Calu3 (cell line): ENCODE measurements around the gene PPP1CA. TPM values are rescaled to one million over a fixed set of nuclear protein-coding genes. Genes with fewer than 3 reads are reported as not detected.

Experiments used
- BruUV-seq: library from RNA; stranded (reverse); fragments of 400-500 nt; replicated peaks from 2 replicates; lab custom pipeline; 2021; lab: Mats Ljungman, UMichigan
- CTCF ChIA-PET: fragments of 300-600 bp; sonication (Branson Sonifier 250); formaldehyde crosslinking; loops from one replicate; lab custom pipeline; 2022; ENCODE audit warnings: antibody characterized with exemption; lab: Charles Lee
- DNase-seq: peaks from one replicate; pipeline ENCODE4 v3.0.0; 2022
- H3K27ac Mint-ChIP-seq: one replicate; pipeline ENCODE4 v1.8.0; 2022; ENCODE audit warnings: mixed read lengths; ENCODE audit not compliant: unreplicated experiment
- H3K27me3 Mint-ChIP-seq: one replicate; pipeline ENCODE4 v1.8.0; 2022; ENCODE audit warnings: mixed read lengths; ENCODE audit not compliant: unreplicated experiment
- H3K36me3 Mint-ChIP-seq: one replicate; pipeline ENCODE4 v1.8.0; 2022; ENCODE audit warnings: mild to moderate bottlenecking, moderate library complexity, mixed read lengths; ENCODE audit not compliant: insufficient read depth, unreplicated experiment
- H3K4me1 Mint-ChIP-seq: one replicate; pipeline ENCODE4 v1.8.0; 2022; ENCODE audit warnings: mild to moderate bottlenecking, low read depth, mixed read lengths; ENCODE audit not compliant: unreplicated experiment
- H3K4me3 Mint-ChIP-seq: one replicate; pipeline ENCODE4 v1.8.0; 2022; ENCODE audit warnings: mild to moderate bottlenecking, low read depth, moderate library complexity, mixed read lengths; ENCODE audit not compliant: unreplicated experiment
- H3K9me3 Mint-ChIP-seq: one replicate; pipeline ENCODE4 v1.8.0; 2022; ENCODE audit warnings: low read depth, mixed read lengths; ENCODE audit not compliant: unreplicated experiment
- intact Hi-C: fragments of 100-400 bp; cut with micrococcal nuclease; formaldehyde crosslinking; loops from one replicate; pipeline ENCODE4 v1.10.0; 2022; ENCODE audit not compliant: unreplicated experiment
- total RNA-seq: library from RNA; stranded (reverse); gene quantifications from 2 replicates; pipeline ENCODE4 v1.2.3, GENCODE V29; 2022
- TF ChIP-seq, protein P1 (sequence below): fragments of 200-600 bp; IDR thresholded peaks from one replicate; pipeline ENCODE4 v1.8.0; 2022; ENCODE audit warnings: antibody characterized with exemption; ENCODE audit not compliant: unreplicated experiment

Gene PPP1CA
- total RNA-seq, 1 experiment from 2014 or later = 180 TPM

- H3K4me3 Mint-ChIP-seq = no peak overlapping the region
- H3K36me3 Mint-ChIP-seq = peaks cover 44% of the 10 kb centered on the region
- BruUV-seq = no TSS peak
- TF ChIP-seq, protein P1, sequence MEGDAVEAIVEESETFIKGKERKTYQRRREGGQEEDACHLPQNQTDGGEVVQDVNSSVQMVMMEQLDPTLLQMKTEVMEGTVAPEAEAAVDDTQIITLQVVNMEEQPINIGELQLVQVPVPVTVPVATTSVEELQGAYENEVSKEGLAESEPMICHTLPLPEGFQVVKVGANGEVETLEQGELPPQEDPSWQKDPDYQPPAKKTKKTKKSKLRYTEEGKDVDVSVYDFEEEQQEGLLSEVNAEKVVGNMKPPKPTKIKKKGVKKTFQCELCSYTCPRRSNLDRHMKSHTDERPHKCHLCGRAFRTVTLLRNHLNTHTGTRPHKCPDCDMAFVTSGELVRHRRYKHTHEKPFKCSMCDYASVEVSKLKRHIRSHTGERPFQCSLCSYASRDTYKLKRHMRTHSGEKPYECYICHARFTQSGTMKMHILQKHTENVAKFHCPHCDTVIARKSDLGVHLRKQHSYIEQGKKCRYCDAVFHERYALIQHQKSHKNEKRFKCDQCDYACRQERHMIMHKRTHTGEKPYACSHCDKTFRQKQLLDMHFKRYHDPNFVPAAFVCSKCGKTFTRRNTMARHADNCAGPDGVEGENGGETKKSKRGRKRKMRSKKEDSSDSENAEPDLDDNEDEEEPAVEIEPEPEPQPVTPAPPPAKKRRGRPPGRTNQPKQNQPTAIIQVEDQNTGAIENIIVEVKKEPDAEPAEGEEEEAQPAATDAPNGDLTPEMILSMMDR = no peak
- no peaks in the 10 kb centered on the region for H3K9me3 Mint-ChIP-seq
- CTCF ChIA-PET = interaction anchor here (0.6 kb wide), 2 partner anchors 10 to 41 kb away, joined by 4 to 6 read pairs; no protein-coding TSS in a partner anchor
- no peaks in the 10 kb centered on the region for H3K27me3 Mint-ChIP-seq
- no peak for DNase-seq
- peaks cover 57% of the 10 kb centered on the region for H3K4me1 Mint-ChIP-seq
- intact Hi-C loops = loop anchor here (5.0 kb wide), 1 partner anchor 33 kb away; no protein-coding TSS in a partner anchor
- H3K27ac Mint-ChIP-seq = peak overlapping the region; percentile 45
Measured at GRCh38 chr11:67349036-67349435, 52.6 kb downstream of the PPP1CA start.

Other genes with a start within 250 kb of the PPP1CA start
- gene GRK2, start 135.4 kb downstream of the PPP1CA start, total RNA-seq = 69.8 and 71.3 TPM in 2 replicates
- gene ANKRD13D, start 112.6 kb downstream of the PPP1CA start, total RNA-seq = 50.8 and 58.5 TPM in 2 replicates
- gene SSH3, start 98.3 kb downstream of the PPP1CA start, total RNA-seq = 73.0 and 84.3 TPM in 2 replicates
- 95.1 and 119 TPM in 2 replicates for gene POLD4, start 48.3 kb downstream of the PPP1CA start, total RNA-seq
- gene CLCF1, start 28.3 kb downstream of the PPP1CA start, total RNA-seq = 7.1 and 7.5 TPM in 2 replicates
- 26.9 and 38.6 TPM in 2 replicates for gene RAD9A, start 9.9 kb downstream of the PPP1CA start, total RNA-seq
- not detected in 2 replicates for gene TBC1D10C, start 2.2 kb upstream of the PPP1CA start, total RNA-seq
- 0.10 TPM in 1 of 2 replicates, not detected in the other for gene CARNS1, start 13.8 kb upstream of the PPP1CA start, total RNA-seq
- 44.3 and 47.5 TPM in 2 replicates for gene RPS6KB2, start 26.6 kb upstream of the PPP1CA start, total RNA-seq
- gene PTPRCAP, start 35.8 kb upstream of the PPP1CA start, total RNA-seq = 0.51 and 1.3 TPM in 2 replicates
- gene CORO1B, start 41.6 kb upstream of the PPP1CA start, total RNA-seq = 103 and 116 TPM in 2 replicates
- gene GPR152, start 50.9 kb upstream of the PPP1CA start, total RNA-seq = not detected in 2 replicates
- 24.8 and 25.4 TPM in 2 replicates for gene CABP4, start 53.5 kb upstream of the PPP1CA start, total RNA-seq
- 31.9 and 33.2 TPM in 2 replicates for gene TMEM134, start 67.4 kb upstream of the PPP1CA start, total RNA-seq
- gene AIP, start 81.2 kb upstream of the PPP1CA start, total RNA-seq = 44.0 and 48.4 TPM in 2 replicates
- gene PITPNM1, start 103.5 kb upstream of the PPP1CA start, total RNA-seq = 70.5 and 84.1 TPM in 2 replicates
- 59.7 and 64.7 TPM in 2 replicates for gene CDK2AP2, start 106.3 kb upstream of the PPP1CA start, total RNA-seq
- gene CABP2, start 121.6 kb upstream of the PPP1CA start, total RNA-seq = not detected in 2 replicates
- 777 and 838 TPM in 2 replicates for gene GSTP1, start 182.0 kb upstream of the PPP1CA start, total RNA-seq
- 216 and 233 TPM in 2 replicates for gene NDUFV1, start 205.1 kb upstream of the PPP1CA start, total RNA-seq
- 9.7 and 12.7 TPM in 2 replicates for gene NUDT8, start 228.1 kb upstream of the PPP1CA start, total RNA-seq
- not detected in 2 replicates for gene TBX10, start 237.9 kb upstream of the PPP1CA start, total RNA-seq
- 0.83 and 2.0 TPM in 2 replicates for gene ACY3, start 248.9 kb upstream of the PPP1CA start, total RNA-seq